PC-9 (cell line): ENCODE measurements around the gene LIPC. TPM values are rescaled to one million over a fixed set of nuclear protein-coding genes. Genes with fewer than 3 reads are reported as not detected.

Experiments used
- BruUV-seq: library from RNA; stranded (reverse); fragments of 400-500 nt; replicated peaks from 2 replicates; lab custom pipeline; 2021; lab: Mats Ljungman, UMichigan
- CTCF ChIA-PET: fragments of 300-600 bp; sonication (Branson Sonifier 250); formaldehyde crosslinking; loops from one replicate; lab custom pipeline; 2022; ENCODE audit warnings: antibody characterized with exemption; lab: Charles Lee
- POLR2A ChIA-PET: fragments of 300-600 bp; sonication (Branson Sonifier 250); formaldehyde crosslinking; loops from one replicate; lab custom pipeline; 2022; ENCODE audit warnings: antibody characterized with exemption; ENCODE audit not compliant: unreplicated experiment; lab: Charles Lee
- DNase-seq, 2 experiments: peaks; one replicate each; pipeline versions ENCODE4 v3.0.0 to v3.0.0-alpha.2; 2015 to 2022; ENCODE audit warnings: mixed read lengths in 1 of 2
- H2AFZ ChIP-seq: fragments of 200-600 bp; sonication (generic); 2 replicates; pipeline ENCODE4 v1.8.1; 2017; ENCODE audit warnings: antibody characterized with exemption
- H3F3A ChIP-seq: fragments of 200-600 bp; sonication (generic); 2 replicates; pipeline ENCODE4 v1.8.1; 2017; ENCODE audit warnings: antibody characterized with exemption, mild to moderate bottlenecking, low read depth; ENCODE audit not compliant: insufficient read depth
- H3K27ac ChIP-seq: fragments of 200-600 bp; sonication (generic); 2 replicates; pipeline ENCODE4 v1.6.1; 2016; ENCODE audit warnings: mixed run types
- H3K27me3 ChIP-seq: fragments of 200-600 bp; sonication (generic); 2 replicates; pipeline ENCODE4 v1.6.1; 2016; ENCODE audit warnings: low read depth, mixed run types; ENCODE audit not compliant: insufficient read depth
- H3K36me3 ChIP-seq: fragments of 200-600 bp; sonication (generic); 2 replicates; pipeline ENCODE4 v1.6.1; 2016; ENCODE audit warnings: low read depth, mixed run types
- H3K4me1 ChIP-seq: fragments of 200-600 bp; sonication (generic); replicated peaks from 2 replicates; pipeline ENCODE4 v1.6.1; 2016; ENCODE audit warnings: mixed run types; ENCODE audit not compliant: insufficient read depth
- H3K4me2 ChIP-seq: fragments of 200-600 bp; sonication (generic); 2 replicates; pipeline ENCODE4 v1.6.1; 2017; ENCODE audit warnings: mixed run types
- H3K4me3 ChIP-seq: fragments of 200-600 bp; sonication (generic); 2 replicates; pipeline ENCODE4 v1.6.1; 2016; ENCODE audit warnings: mixed run types
- H3K79me2 ChIP-seq: fragments of 200-600 bp; sonication (generic); 2 replicates; pipeline ENCODE4 v1.6.1; 2017; ENCODE audit warnings: low read depth, mixed run types
- H3K9me2 ChIP-seq: fragments of 200-600 bp; sonication (generic); 2 replicates; pipeline ENCODE4 v1.8.1; 2017; ENCODE audit warnings: mild to moderate bottlenecking; ENCODE audit not compliant: insufficient read depth
- H3K9me3 ChIP-seq: fragments of 200-600 bp; sonication (generic); 2 replicates; pipeline ENCODE4 v1.8.1; 2016; ENCODE audit warnings: low read depth; ENCODE audit not compliant: insufficient read depth
- H4K20me1 ChIP-seq: fragments of 200-600 bp; sonication (generic); 2 replicates; pipeline ENCODE4 v1.8.1; 2017; ENCODE audit not compliant: insufficient read depth
- CTCF ChIP-seq: fragments of 200-600 bp; sonication (generic); conservative IDR thresholded peaks from 2 replicates; pipeline ENCODE4 v1.6.1; 2017; ENCODE audit warnings: mixed run types, antibody characterized with exemption, mild to moderate bottlenecking, moderate library complexity
- EZH2 ChIP-seq: fragments of 200-600 bp; sonication (generic); IDR thresholded peaks from 2 replicates; pipeline ENCODE4 v1.8.0; 2017; ENCODE audit warnings: antibody characterized with exemption, low read depth
- intact Hi-C: fragments of 100-400 bp; cut with micrococcal nuclease; formaldehyde crosslinking; loops from one replicate; pipeline ENCODE4 v1.10.0; 2022; ENCODE audit not compliant: unreplicated experiment
- total RNA-seq: library from RNA; stranded (reverse); gene quantifications from 2 replicates; pipeline ENCODE4 v1.2.3, GENCODE V29; 2021

The LIPC gene
- total RNA-seq, 1 experiment from 2014 or later = not detected

- H3K36me3 ChIP-seq = no peaks in the 10 kb centered on the region
- intact Hi-C loops = no loop called here
- no peak for DNase-seq
- no peaks in the 10 kb centered on the region for H3K9me2 ChIP-seq
- no peaks in the 10 kb centered on the region for H3K9me3 ChIP-seq
- H2AFZ ChIP-seq = no peak overlapping the region
- H3K4me3 ChIP-seq = no peak overlapping the region
- ChIA-PET POLR2A (no interaction called here), CTCF (no interaction called here)
- BruUV-seq = no TSS peak
- H3K4me1 ChIP-seq = no peaks in the 10 kb centered on the region
- TF ChIP-seq CTCF = no peak
- no peak for TF ChIP-seq EZH2
- H3K27ac ChIP-seq = no peak overlapping the region
- no peak overlapping the region for H3K4me2 ChIP-seq
- no peaks in the 10 kb centered on the region for H3K79me2 ChIP-seq
- 0 out of 2 replicates have a peak, but pooled peaks cover 3% of the 10 kb centered on the region for H3F3A ChIP-seq
- no peaks in the 10 kb centered on the region for H4K20me1 ChIP-seq
- no peaks in the 10 kb centered on the region for H3K27me3 ChIP-seq
These were observed 64.2 kb downstream of the LIPC start for GRCh38 chr15:58495891-58496408.

- DNase-seq = no peak
- Histone ChIP-seq H3K4me2 (no peak overlapping the region), H3K27ac (no peak overlapping the region), H4K20me1 (no peaks in the 10 kb centered on the region), H3K9me3 (no peaks in the 10 kb centered on the region), H3K27me3 (no peaks in the 10 kb centered on the region), H3K4me3 (no peak overlapping the region), H3K36me3 (no peaks in the 10 kb centered on the region), H3F3A (no peaks in the 10 kb centered on the region), H3K9me2 (no peaks in the 10 kb centered on the region), H3K79me2 (no peaks in the 10 kb centered on the region), H2AFZ (no peak overlapping the region), H3K4me1 (no peaks in the 10 kb centered on the region)
- no TSS peak for BruUV-seq
- TF ChIP-seq CTCF = no peak
- CTCF ChIA-PET = no interaction called here
- intact Hi-C loops = no loop called here
- POLR2A ChIA-PET = no interaction called here
These were observed 65.4 kb downstream of the LIPC start for GRCh38 chr15:58497046-58497785.

DNA sequence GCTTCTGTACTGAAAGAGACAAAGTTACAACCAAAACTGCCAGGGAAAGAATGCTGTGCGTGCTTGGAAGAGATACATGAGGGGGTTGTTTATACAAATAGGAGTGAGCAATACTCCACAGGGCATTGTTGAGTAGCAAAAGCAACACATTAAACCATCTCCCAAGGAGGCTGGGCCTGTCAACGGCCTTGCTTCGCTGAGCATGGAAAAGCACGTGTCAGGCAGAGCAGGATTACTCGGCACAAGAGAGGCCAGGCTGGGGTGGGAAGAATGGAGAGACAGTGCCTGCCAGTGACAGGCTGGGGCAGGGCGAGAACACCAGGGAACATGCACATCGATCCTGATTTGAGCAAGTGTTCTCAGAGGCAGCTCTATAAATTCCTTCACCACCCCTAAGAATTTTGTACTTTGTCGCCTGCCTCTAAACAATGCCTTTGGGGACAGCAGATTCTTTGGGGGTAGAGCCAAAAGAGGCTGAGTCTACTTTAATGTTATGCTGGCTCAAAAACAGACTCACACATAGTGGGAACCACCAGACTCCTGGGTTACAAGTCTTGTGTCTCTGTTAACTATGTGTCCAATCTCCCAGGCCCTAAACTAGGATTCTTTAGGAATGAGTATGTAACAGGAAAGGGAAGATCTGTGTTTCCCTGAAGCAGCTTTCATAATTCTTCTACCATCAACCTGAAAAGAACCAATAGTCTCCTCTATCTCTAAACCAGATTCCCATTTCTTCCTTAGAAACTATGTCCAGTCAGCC is 67.2 kb downstream of the LIPC start:
- Histone ChIP-seq H3K27me3 (no peaks in the 10 kb centered on the region), H3K4me1 (no peaks in the 10 kb centered on the region), H4K20me1 (no peaks in the 10 kb centered on the region), H3K79me2 (no peaks in the 10 kb centered on the region), H3K36me3 (no peaks in the 10 kb centered on the region), H2AFZ (no peak overlapping the region), H3K9me3 (no peaks in the 10 kb centered on the region), H3F3A (no peaks in the 10 kb centered on the region), H3K4me2 (no peak overlapping the region), H3K9me2 (no peaks in the 10 kb centered on the region), H3K27ac (no peak overlapping the region), H3K4me3 (no peak overlapping the region)
- POLR2A ChIA-PET = interaction anchor here (0.5 kb wide), 1 partner anchor 76 kb away, joined by 3 read pairs; no protein-coding TSS in a partner anchor
- TF ChIP-seq EZH2 (no peak), CTCF (no peak)
- intact Hi-C loops = no loop called here
- no TSS peak for BruUV-seq
- CTCF ChIA-PET = no interaction called here
- DNase-seq = no peak
